Upper lobe of left lung (tissue), 4 donors: ENCODE measurements around the gene OR5H14.

Experiments used
- EP300 ChIP-seq, 4 donors: sonication (generic); formaldehyde crosslinking; IDR thresholded peaks; one replicate each; pipeline ENCODE4 v1.5.1; 2017; ENCODE audit warnings: antibody characterized with exemption in 4 of 4, control low read depth in 2 of 4
- POLR2A ChIP-seq, 4 donors: fragments of 450-650 bp; IDR thresholded peaks; one replicate each; pipeline ENCODE4 v1.5.1; 2016 to 2017; ENCODE audit warnings: antibody characterized with exemption in 4 of 4, mild to moderate bottlenecking in 2 of 4
- POLR2AphosphoS5 ChIP-seq, 2 donors: sonication (generic); formaldehyde crosslinking; IDR thresholded peaks; one replicate each; pipeline ENCODE4 v1.5.1; 2017; ENCODE audit warnings: antibody characterized with exemption in 2 of 2
- TF ChIP-seq, protein P1 (sequence below), 6 experiments: fragments of 450-650 bp in 4 of 6; fragments of 200-600 bp in 2 of 6; sonication (generic) in 2 of 6; IDR thresholded peaks; one replicate each; pipeline ENCODE4 v1.5.1; 2016 to 2019; ENCODE audit warnings: antibody characterized with exemption in 6 of 6

GRCh38 chr3:98109807-98110549, 37.3 kb upstream of the OR5H14 start:
- TF ChIP-seq, protein P1, sequence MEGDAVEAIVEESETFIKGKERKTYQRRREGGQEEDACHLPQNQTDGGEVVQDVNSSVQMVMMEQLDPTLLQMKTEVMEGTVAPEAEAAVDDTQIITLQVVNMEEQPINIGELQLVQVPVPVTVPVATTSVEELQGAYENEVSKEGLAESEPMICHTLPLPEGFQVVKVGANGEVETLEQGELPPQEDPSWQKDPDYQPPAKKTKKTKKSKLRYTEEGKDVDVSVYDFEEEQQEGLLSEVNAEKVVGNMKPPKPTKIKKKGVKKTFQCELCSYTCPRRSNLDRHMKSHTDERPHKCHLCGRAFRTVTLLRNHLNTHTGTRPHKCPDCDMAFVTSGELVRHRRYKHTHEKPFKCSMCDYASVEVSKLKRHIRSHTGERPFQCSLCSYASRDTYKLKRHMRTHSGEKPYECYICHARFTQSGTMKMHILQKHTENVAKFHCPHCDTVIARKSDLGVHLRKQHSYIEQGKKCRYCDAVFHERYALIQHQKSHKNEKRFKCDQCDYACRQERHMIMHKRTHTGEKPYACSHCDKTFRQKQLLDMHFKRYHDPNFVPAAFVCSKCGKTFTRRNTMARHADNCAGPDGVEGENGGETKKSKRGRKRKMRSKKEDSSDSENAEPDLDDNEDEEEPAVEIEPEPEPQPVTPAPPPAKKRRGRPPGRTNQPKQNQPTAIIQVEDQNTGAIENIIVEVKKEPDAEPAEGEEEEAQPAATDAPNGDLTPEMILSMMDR (IDR thresholded peaks at IDR 0.05) = no peak
- TF ChIP-seq POLR2AphosphoS5 (IDR thresholded peaks at IDR 0.05) = no peak
- TF ChIP-seq EP300 (IDR thresholded peaks at IDR 0.05) = no peak
- TF ChIP-seq POLR2A (IDR thresholded peaks at IDR 0.05) = no peak
